ENCODE results near the gene TMEM87A. TPM values are rescaled to one million over a fixed set of nuclear protein-coding genes. Genes with fewer than 3 reads are reported as not detected.

The TMEM87A gene
- total RNA-seq, 1 donor = 85.8 TPM

- no peaks in the 10 kb centered on the region for H3K9me3 ChIP-seq (ENCODE audit: low read depth, low read length)
- peaks cover 5% of the 10 kb centered on the region for H3K79me2 ChIP-seq (ENCODE audit: insufficient read depth, low read length)
- H3K27me3 ChIP-seq (ENCODE audit: insufficient read depth, low read length) = no peaks in the 10 kb centered on the region
- peaks cover 4% of the 10 kb centered on the region for H4K20me1 ChIP-seq (ENCODE audit: insufficient read depth, low read length)
- no peak overlapping the region for H2AFZ ChIP-seq (ENCODE audit: low read length)
- no peak for DNase-seq (ENCODE audit: insufficient read length, low spot score, missing footprints)
- TF ChIP-seq CTCF (IDR thresholded peaks at IDR 0.05; ENCODE audit: extremely low read depth, low read depth, low read length) = no peak
- H3K27ac ChIP-seq (ENCODE audit: low read depth, low read length) = no peak overlapping the region
- H3K4me3 ChIP-seq (ENCODE audit: insufficient read depth, low read length) = no peak overlapping the region
- H3K4me1 ChIP-seq (ENCODE audit: insufficient read depth, low read length) = no peaks in the 10 kb centered on the region
- H3K36me3 ChIP-seq (ENCODE audit: insufficient read depth, low read length) = peaks cover 70% of the 10 kb centered on the region
- no peak overlapping the region for H3K4me2 ChIP-seq (ENCODE audit: insufficient read depth, low read length)
Measured at GRCh38 chr15:42217568-42217967, 55.7 kb downstream of the TMEM87A start.

- Histone ChIP-seq H3K4me3 (ENCODE audit: insufficient read depth, low read length) (no peak overlapping the region), H3K36me3 (ENCODE audit: insufficient read depth, low read length) (peaks cover 84% of the 10 kb centered on the region), H2AFZ (ENCODE audit: low read length) (no peak overlapping the region), H3K27ac (ENCODE audit: low read depth, low read length) (no peak overlapping the region), H3K27me3 (ENCODE audit: insufficient read depth, low read length) (no peaks in the 10 kb centered on the region), H3K9me3 (ENCODE audit: low read depth, low read length) (no peaks in the 10 kb centered on the region), H3K79me2 (ENCODE audit: insufficient read depth, low read length) (peaks cover 5% of the 10 kb centered on the region), H4K20me1 (ENCODE audit: insufficient read depth, low read length) (peaks cover 4% of the 10 kb centered on the region), H3K4me1 (ENCODE audit: insufficient read depth, low read length) (no peaks in the 10 kb centered on the region), H3K4me2 (ENCODE audit: insufficient read depth, low read length) (no peak overlapping the region)
- TF ChIP-seq CTCF (IDR thresholded peaks at IDR 0.05; ENCODE audit: extremely low read depth, low read depth, low read length) = no peak
- DNase-seq (ENCODE audit: insufficient read length, low spot score, missing footprints) = no peak
Measured at GRCh38 chr15:42215913-42216829, 57.1 kb downstream of the TMEM87A start.

- peaks cover 5% of the 10 kb centered on the region for H3K79me2 ChIP-seq (ENCODE audit: insufficient read depth, low read length)
- H4K20me1 ChIP-seq (ENCODE audit: insufficient read depth, low read length) = peaks cover 4% of the 10 kb centered on the region
- no peak overlapping the region for H2AFZ ChIP-seq (ENCODE audit: low read length)
- H3K27me3 ChIP-seq (ENCODE audit: insufficient read depth, low read length) = no peaks in the 10 kb centered on the region
- no peak overlapping the region for H3K27ac ChIP-seq (ENCODE audit: low read depth, low read length)
- no peaks in the 10 kb centered on the region for H3K9me3 ChIP-seq (ENCODE audit: low read depth, low read length)
- TF ChIP-seq CTCF (IDR thresholded peaks at IDR 0.05; ENCODE audit: extremely low read depth, low read depth, low read length) = no peak
- H3K4me1 ChIP-seq (ENCODE audit: insufficient read depth, low read length) = no peaks in the 10 kb centered on the region
- H3K4me2 ChIP-seq (ENCODE audit: insufficient read depth, low read length) = no peak overlapping the region
- DNase-seq (ENCODE audit: insufficient read length, low spot score, missing footprints) = no peak
- peaks cover 89% of the 10 kb centered on the region for H3K36me3 ChIP-seq (ENCODE audit: insufficient read depth, low read length)
- no peak overlapping the region for H3K4me3 ChIP-seq (ENCODE audit: insufficient read depth, low read length)
Measured at GRCh38 chr15:42214600-42214999, 58.6 kb downstream of the TMEM87A start.

- H3K27ac ChIP-seq (ENCODE audit: low read depth, low read length) = no peak overlapping the region
- DNase-seq (ENCODE audit: insufficient read length, low spot score, missing footprints) = no peak
- no peak overlapping the region for H3K4me3 ChIP-seq (ENCODE audit: insufficient read depth, low read length)
- no peak for TF ChIP-seq CTCF (IDR thresholded peaks at IDR 0.05; ENCODE audit: extremely low read depth, low read depth, low read length)
- peaks cover 4% of the 10 kb centered on the region for H4K20me1 ChIP-seq (ENCODE audit: insufficient read depth, low read length)
- peaks cover 5% of the 10 kb centered on the region for H3K79me2 ChIP-seq (ENCODE audit: insufficient read depth, low read length)
- no peaks in the 10 kb centered on the region for H3K27me3 ChIP-seq (ENCODE audit: insufficient read depth, low read length)
- H3K4me1 ChIP-seq (ENCODE audit: insufficient read depth, low read length) = peaks cover 1% of the 10 kb centered on the region
- no peak overlapping the region for H2AFZ ChIP-seq (ENCODE audit: low read length)
- peaks cover 79% of the 10 kb centered on the region for H3K36me3 ChIP-seq (ENCODE audit: insufficient read depth, low read length)
- H3K4me2 ChIP-seq (ENCODE audit: insufficient read depth, low read length) = no peak overlapping the region
- H3K9me3 ChIP-seq (ENCODE audit: low read depth, low read length) = no peaks in the 10 kb centered on the region
Measured at GRCh38 chr15:42213511-42213910, 59.7 kb downstream of the TMEM87A start.
